ENCODE measurements around the gene TADA1. TPM values are rescaled to one million over a fixed set of nuclear protein-coding genes. Genes with fewer than 3 reads are reported as not detected.

Gene TADA1
- polyA plus RNA-seq, 1 donor (not counting 4 experiments of a cell fraction or from before 2014, with no cell fraction given) = 15.0 TPM

GRCh38 chr1:166876540-166876838, 425 bp upstream of the TADA1 start:
- Histone ChIP-seq H3K4me2 (ENCODE audit: control insufficient read depth, extremely low read depth, insufficient read depth, low read depth, low read length) (peak overlapping the region; percentile 92), H2AFZ (ENCODE audit: control insufficient read depth, low read length) (peak overlapping the region; percentile 85), H3K36me3 (ENCODE audit: control insufficient read depth in 2 of 2, extremely low read depth in 1 of 2, insufficient read depth in 2 of 2, low read length in 2 of 2) (no peaks in the 10 kb centered on the region), H3K9ac (ENCODE audit: control insufficient read depth, extremely low read depth, insufficient read depth, low read length) (peak overlapping the region; percentile 90), H3K27ac (ENCODE audit: control insufficient read depth, insufficient read depth, low read length) (peak overlapping the region; percentile 27), H4K20me1 (ENCODE audit: control insufficient read depth, extremely low read depth, insufficient read depth, low read length) (no peaks in the 10 kb centered on the region), H3K27me3 (ENCODE audit: control insufficient read depth, extremely low read depth, insufficient read depth, low read length) (no peaks in the 10 kb centered on the region), H3K4me1 (ENCODE audit: control insufficient read depth, extremely low read depth, insufficient read depth, low read length) (peaks cover 6% of the 10 kb centered on the region), H3K9me3 (ENCODE audit: control insufficient read depth, low read depth, low read length) (no peaks in the 10 kb centered on the region), H3K79me2 (ENCODE audit: control insufficient read depth, insufficient read depth, low read length) (peaks cover 24% of the 10 kb centered on the region), H3K4me3 (ENCODE audit: control insufficient read depth in 2 of 3, extremely low read depth in 1 of 3, insufficient read depth in 2 of 3, low read depth in 1 of 3, low read length in 3 of 3) (peak overlapping the region; percentile 63 to 68 (median 66)), H3K9me1 (ENCODE audit: control insufficient read depth, extremely low read depth, insufficient read depth, low read length) (no peaks in the 10 kb centered on the region)
- peak in 2 of 3 experiments; percentile 18 to 30 for TF ChIP-seq CTCF (optimal IDR thresholded peaks at IDR 0.05 in 1 of 3, IDR thresholded peaks at IDR 0.05 in 1 of 3, conservative IDR thresholded peaks at IDR 0.05 in 1 of 3; ENCODE audit: extremely low read depth in 1 of 3, insufficient read depth in 2 of 3, low read length in 3 of 3)
- no peak for TF ChIP-seq EZH2 (IDR thresholded peaks at IDR 0.05; ENCODE audit: low read length)
- DNase-seq (ENCODE audit: low read depth, low spot score) (no peak), FAIRE-seq (no peak)
- dilution Hi-C loops (cut with MboI; ENCODE audit: extremely low pct_ligation_motif_present, low sequenced_read_pairs) = no loop called here

GRCh38 chr1:166875302-166875733, 746 bp downstream of the TADA1 start:
- TF ChIP-seq EZH2 (IDR thresholded peaks at IDR 0.05; ENCODE audit: low read length) = no peak
- no peak for TF ChIP-seq CTCF (optimal IDR thresholded peaks at IDR 0.05 in 1 of 3, IDR thresholded peaks at IDR 0.05 in 1 of 3, conservative IDR thresholded peaks at IDR 0.05 in 1 of 3; ENCODE audit: extremely low read depth in 1 of 3, insufficient read depth in 2 of 3, low read length in 3 of 3)
- Histone ChIP-seq H3K4me2 (ENCODE audit: control insufficient read depth, extremely low read depth, insufficient read depth, low read depth, low read length) (peak overlapping the region; percentile 86), H3K36me3 (ENCODE audit: control insufficient read depth in 2 of 2, extremely low read depth in 1 of 2, insufficient read depth in 2 of 2, low read length in 2 of 2) (no peaks in the 10 kb centered on the region), H3K4me3 (ENCODE audit: control insufficient read depth in 2 of 3, extremely low read depth in 1 of 3, insufficient read depth in 2 of 3, low read depth in 1 of 3, low read length in 3 of 3) (peak overlapping the region; percentile 63 to 68 (median 66)), H3K27ac (ENCODE audit: control insufficient read depth, insufficient read depth, low read length) (peak overlapping the region; percentile 71), H3K79me2 (ENCODE audit: control insufficient read depth, insufficient read depth, low read length) (peaks cover 32% of the 10 kb centered on the region), H3K27me3 (ENCODE audit: control insufficient read depth, extremely low read depth, insufficient read depth, low read length) (no peaks in the 10 kb centered on the region), H3K9me1 (ENCODE audit: control insufficient read depth, extremely low read depth, insufficient read depth, low read length) (no peaks in the 10 kb centered on the region), H3K9me3 (ENCODE audit: control insufficient read depth, low read depth, low read length) (no peaks in the 10 kb centered on the region), H3K4me1 (ENCODE audit: control insufficient read depth, extremely low read depth, insufficient read depth, low read length) (peaks cover 6% of the 10 kb centered on the region), H3K9ac (ENCODE audit: control insufficient read depth, extremely low read depth, insufficient read depth, low read length) (peak overlapping the region; percentile 90), H2AFZ (ENCODE audit: control insufficient read depth, low read length) (peak overlapping the region; percentile 89), H4K20me1 (ENCODE audit: control insufficient read depth, extremely low read depth, insufficient read depth, low read length) (no peaks in the 10 kb centered on the region)
- FAIRE-seq = no peak
- dilution Hi-C loops (cut with MboI; ENCODE audit: extremely low pct_ligation_motif_present, low sequenced_read_pairs) = no loop called here
- DNase-seq (ENCODE audit: low read depth, low spot score) = no peak

Measured in keratinocyte (primary cell).